Natural killer cell (primary cell): ENCODE measurements around the gene NUDT3. TPM values are rescaled to one million over a fixed set of nuclear protein-coding genes. Genes with fewer than 3 reads are reported as not detected.
A peak's percentile ranks its signal among the peaks of the same experiment; 100 is the strongest.

Experiments used
- ATAC-seq, 3 donors: fragments of 150-1000 bp in 2 of 3; fragments of 200-7000 bp in 1 of 3; cut with Tn5 transposase; 1 replicate in 1 of 3; 2 replicates in 2 of 3; pipeline ENCODE4 v1.10.0; 2021; ENCODE audit warnings: mild to moderate bottlenecking in 2 of 3, moderate library complexity in 2 of 3
- DNase-seq, 2 donors: peaks; one replicate each; pipeline versions ENCODE4 v3.0.0 to v3.0.0-alpha.2; 2013 to 2021; ENCODE audit warnings: mixed read lengths in 1 of 2
- H3K27ac ChIP-seq: one replicate; pipeline ENCODE4 v1.5.1; 2013; ENCODE audit warnings: mild to moderate bottlenecking, low read length
- H3K27me3 ChIP-seq: one replicate; pipeline ENCODE4 v1.6.1; 2013; ENCODE audit warnings: low read length; ENCODE audit not compliant: control insufficient read depth, insufficient read depth
- H3K36me3 ChIP-seq: one replicate; pipeline ENCODE4 v1.6.1; 2013; ENCODE audit warnings: low read length; ENCODE audit not compliant: control insufficient read depth, insufficient read depth
- H3K4me1 ChIP-seq: one replicate; pipeline ENCODE4 v1.6.1; 2013; ENCODE audit warnings: low read length; ENCODE audit not compliant: control insufficient read depth, insufficient read depth
- H3K4me3 ChIP-seq: one replicate; pipeline ENCODE4 v1.5.1; 2013; ENCODE audit warnings: low read length
- H3K9me3 ChIP-seq: one replicate; pipeline ENCODE4 v1.6.1; 2013; ENCODE audit warnings: low read length; ENCODE audit not compliant: control insufficient read depth, insufficient read depth
- H3K27ac Mint-ChIP-seq, 2 donors: one replicate each; pipeline ENCODE4 v1.8.0; 2022; ENCODE audit warnings: mild to moderate bottlenecking in 2 of 2, mixed read lengths in 2 of 2, moderate library complexity in 1 of 2
- H3K27me3 Mint-ChIP-seq, 2 donors: one replicate each; pipeline ENCODE4 v1.8.0; 2022; ENCODE audit warnings: low read depth in 2 of 2, mixed read lengths in 2 of 2
- H3K36me3 Mint-ChIP-seq: one replicate; pipeline ENCODE4 v1.8.0; 2022; ENCODE audit warnings: mixed read lengths
- H3K4me1 Mint-ChIP-seq, 2 donors: one replicate each; pipeline ENCODE4 v1.8.0; 2022; ENCODE audit warnings: mixed read lengths in 2 of 2
- H3K4me3 Mint-ChIP-seq: one replicate; pipeline ENCODE4 v1.8.0; 2022; ENCODE audit warnings: mild to moderate bottlenecking, moderate library complexity, mixed read lengths
- H3K9me3 Mint-ChIP-seq, 2 donors: one replicate each; pipeline ENCODE4 v1.8.0; 2022; ENCODE audit warnings: mixed read lengths in 2 of 2
- WGBS: methylation state at CpG from one replicate; pipeline ENCODE4 v1.1.7; 2013; ENCODE audit warnings: missing lambda C conversion rate; ENCODE audit not compliant: insufficient coverage; 5-methylcytosine and 5-hydroxymethylcytosine counted together
- intact Hi-C: fragments of 100-400 bp; cut with micrococcal nuclease; formaldehyde crosslinking; loops from one replicate; pipeline ENCODE4 v1.14.2; 2022
- total RNA-seq, 4 donors: library from RNA; stranded (reverse); fragments of 120-200 nt in 1 of 4; gene quantifications; one replicate each; pipeline versions ENCODE4 v1.2.3 to v1.2.4, GENCODE V29; 2013 to 2022
- TF ChIP-seq, protein P1 (sequence below): fragments of 200-600 bp; IDR thresholded peaks from one replicate; pipeline ENCODE4 v1.8.0; 2022; ENCODE audit warnings: antibody characterized with exemption

Gene NUDT3
- total RNA-seq, 3 donors from 2014 or later (not counting 1 experiment from before 2014, with no cell fraction given): 22.0 to 26.3 (median 26.1) TPM

GRCh38 chr6:34396518-34396917 is 4.0 kb upstream of the NUDT3 start:
- DNase-seq: no peak
- no CpG with 5 or more reads among the region's 6 CpGs for WGBS
- no peak for ATAC-seq
- no peak overlapping the region for H3K27ac ChIP-seq
- TF ChIP-seq, protein P1, sequence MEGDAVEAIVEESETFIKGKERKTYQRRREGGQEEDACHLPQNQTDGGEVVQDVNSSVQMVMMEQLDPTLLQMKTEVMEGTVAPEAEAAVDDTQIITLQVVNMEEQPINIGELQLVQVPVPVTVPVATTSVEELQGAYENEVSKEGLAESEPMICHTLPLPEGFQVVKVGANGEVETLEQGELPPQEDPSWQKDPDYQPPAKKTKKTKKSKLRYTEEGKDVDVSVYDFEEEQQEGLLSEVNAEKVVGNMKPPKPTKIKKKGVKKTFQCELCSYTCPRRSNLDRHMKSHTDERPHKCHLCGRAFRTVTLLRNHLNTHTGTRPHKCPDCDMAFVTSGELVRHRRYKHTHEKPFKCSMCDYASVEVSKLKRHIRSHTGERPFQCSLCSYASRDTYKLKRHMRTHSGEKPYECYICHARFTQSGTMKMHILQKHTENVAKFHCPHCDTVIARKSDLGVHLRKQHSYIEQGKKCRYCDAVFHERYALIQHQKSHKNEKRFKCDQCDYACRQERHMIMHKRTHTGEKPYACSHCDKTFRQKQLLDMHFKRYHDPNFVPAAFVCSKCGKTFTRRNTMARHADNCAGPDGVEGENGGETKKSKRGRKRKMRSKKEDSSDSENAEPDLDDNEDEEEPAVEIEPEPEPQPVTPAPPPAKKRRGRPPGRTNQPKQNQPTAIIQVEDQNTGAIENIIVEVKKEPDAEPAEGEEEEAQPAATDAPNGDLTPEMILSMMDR: no peak
- Mint-ChIP-seq H3K27ac (no peak overlapping the region), H3K27me3 (no peaks in the 10 kb centered on the region), H3K4me3 (no peak overlapping the region), H3K4me1 (peaks cover 9 to 16% of the 10 kb centered on the region in 2 donors), H3K36me3 (no peaks in the 10 kb centered on the region), H3K9me3 (no peaks in the 10 kb centered on the region)
- H3K36me3 ChIP-seq: no peaks in the 10 kb centered on the region
- no peaks in the 10 kb centered on the region for H3K9me3 ChIP-seq
- no peak overlapping the region for H3K4me3 ChIP-seq
- H3K27me3 ChIP-seq: no peaks in the 10 kb centered on the region
- intact Hi-C loops: no loop called here
- H3K4me1 ChIP-seq: peaks cover 12% of the 10 kb centered on the region

DNA sequence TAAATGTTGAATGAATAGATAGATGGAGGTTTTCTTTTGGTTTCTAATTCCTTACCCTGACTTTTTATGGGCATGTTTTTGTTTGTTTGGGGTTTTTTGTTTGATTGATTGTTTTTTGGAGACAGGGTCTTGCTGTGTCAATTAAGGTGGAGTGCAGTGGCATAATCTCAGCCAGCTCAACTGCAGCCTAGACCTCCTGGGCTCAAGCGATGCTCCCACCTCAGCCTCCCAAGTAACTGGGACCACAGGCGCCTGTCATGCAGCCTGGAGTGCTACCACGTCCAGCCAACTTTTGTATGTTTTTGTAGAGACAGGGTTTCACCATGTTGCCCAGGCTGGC is 1.5 kb upstream of the NUDT3 start:
- Mint-ChIP-seq H3K27ac (peak overlapping the region in 1 of 2 donors; percentile 45), H3K9me3 (no peaks in the 10 kb centered on the region), H3K4me1 (peaks cover 9 to 21% of the 10 kb centered on the region in 2 donors), H3K27me3 (no peaks in the 10 kb centered on the region), H3K4me3 (peak overlapping the region; percentile 50), H3K36me3 (no peaks in the 10 kb centered on the region)
- Histone ChIP-seq H3K9me3 (no peaks in the 10 kb centered on the region), H3K27ac (no peak overlapping the region), H3K36me3 (no peaks in the 10 kb centered on the region), H3K27me3 (no peaks in the 10 kb centered on the region), H3K4me1 (peaks cover 17% of the 10 kb centered on the region), H3K4me3 (no peak overlapping the region)
- DNase-seq: no peak
- no peak for ATAC-seq
- intact Hi-C loops: loop anchor here (5.0 kb wide), 1 partner anchor 157 kb away; the partner anchor contains the start of gene HMGA1
- WGBS: 90% methylated on average over 3 of the region's 3 CpGs
- TF ChIP-seq, protein P1: no peak

DNA sequence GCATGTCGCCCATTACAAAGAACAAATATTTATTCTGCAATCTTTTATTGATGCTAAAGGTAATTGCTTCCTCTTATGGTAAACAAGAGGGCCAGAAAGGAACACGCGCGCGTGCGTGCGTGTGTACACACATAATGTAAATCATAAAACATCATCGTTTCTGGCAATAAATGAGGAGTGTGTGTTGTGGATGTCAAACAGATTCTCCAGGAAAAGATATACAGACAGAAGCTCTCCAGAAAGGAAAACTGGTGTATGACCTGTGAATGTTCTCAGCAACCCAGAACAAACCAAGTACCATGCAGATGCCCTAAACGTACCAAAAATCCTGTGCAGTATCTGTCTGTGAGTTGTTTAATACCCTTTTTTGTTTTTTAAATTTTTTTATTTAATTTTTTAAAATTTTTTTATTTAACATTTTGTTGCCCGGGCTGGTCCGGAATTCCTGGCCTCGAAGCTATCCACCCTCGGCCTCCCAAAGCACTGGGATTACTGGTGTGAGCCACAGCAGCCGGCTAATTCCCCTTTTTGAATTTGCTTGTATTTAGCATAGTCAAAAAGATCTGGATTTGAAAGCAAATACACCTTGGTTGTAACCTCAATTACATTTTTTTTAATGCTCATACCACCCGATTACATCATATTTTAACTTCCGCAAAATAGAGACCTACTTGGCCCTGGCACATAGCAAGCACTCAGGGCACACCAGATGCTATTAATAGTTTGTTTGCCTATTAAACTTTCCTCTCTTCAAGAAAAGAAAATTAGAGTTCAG is 909 bp upstream of the NUDT3 start:
- DNase-seq (no peak), ATAC-seq (no peak)
- H3K4me3 Mint-ChIP-seq: peak overlapping the region; percentile 50
- H3K9me3 ChIP-seq: no peaks in the 10 kb centered on the region
- 56% methylated on average over 7 of the region's 16 CpGs for WGBS
- H3K4me1 Mint-ChIP-seq: peaks cover 9 to 22% of the 10 kb centered on the region in 2 donors
- intact Hi-C loops: loop anchor here (5.0 kb wide), 1 partner anchor 156 kb away; the partner anchor contains the start of gene HMGA1
- H3K27ac Mint-ChIP-seq: peak overlapping the region in 1 of 2 donors; percentile 45
- H3K36me3 Mint-ChIP-seq: no peaks in the 10 kb centered on the region
- H3K36me3 ChIP-seq: no peaks in the 10 kb centered on the region
- H3K27me3 ChIP-seq: no peaks in the 10 kb centered on the region
- H3K27ac ChIP-seq: peak overlapping the region; percentile 59
- no peaks in the 10 kb centered on the region for H3K9me3 Mint-ChIP-seq
- TF ChIP-seq, protein P1: no peak
- H3K4me3 ChIP-seq: peak overlapping the region; percentile 56
- H3K27me3 Mint-ChIP-seq: no peaks in the 10 kb centered on the region
- H3K4me1 ChIP-seq: peaks cover 17% of the 10 kb centered on the region
